ENCODE results near the gene MLST8. TPM values are rescaled to one million over a fixed set of nuclear protein-coding genes. Genes with fewer than 3 reads are reported as not detected.
"Not testable (repeated sequence)": the region's sequence is repeated elsewhere in the genome, so short reads cannot be mapped to it uniquely, and the experiment has no call there.

Gene MLST8
- total RNA-seq, 2 donors from 2014 or later, result 33.4 to 48.8 TPM

- no peak for ATAC-seq (replicated peaks)
- Mint-ChIP-seq H3K27ac (no peak overlapping the region), H3K9me3 (no peaks in the 10 kb centered on the region), H3K27me3 (peaks cover 4% of the 10 kb centered on the region), H3K4me3 (no peak overlapping the region), H3K36me3 (ENCODE audit: low read depth) (no peaks in the 10 kb centered on the region), H3K4me1 (no peaks in the 10 kb centered on the region)
Observed at GRCh38 chr16:2190659-2191445, 14.4 kb upstream of the MLST8 start.

GRCh38 chr16:2191446-2191706, 13.9 kb upstream of the MLST8 start:
- ATAC-seq (replicated peaks), result no peak

GRCh38 chr16:2194166-2194834, 11.0 kb upstream of the MLST8 start:
- Mint-ChIP-seq H3K27ac (no peak overlapping the region), H3K9me3 (no peaks in the 10 kb centered on the region), H3K4me3 (peak overlapping the region; percentile 56), H3K4me1 (no peaks in the 10 kb centered on the region), H3K27me3 (peaks cover 15% of the 10 kb centered on the region), H3K36me3 (ENCODE audit: low read depth) (no peaks in the 10 kb centered on the region)
- ATAC-seq (replicated peaks), result no peak

More at GRCh38 chr16:2191446-2191706, 13.9 kb upstream of the MLST8 start:
- Mint-ChIP-seq H3K4me3 (no peak overlapping the region), H3K9me3 (no peaks in the 10 kb centered on the region), H3K27ac (no peak overlapping the region), H3K36me3 (ENCODE audit: low read depth) (no peaks in the 10 kb centered on the region), H3K4me1 (no peaks in the 10 kb centered on the region), H3K27me3 (peaks cover 4% of the 10 kb centered on the region)

- Mint-ChIP-seq H3K36me3 (ENCODE audit: low read depth) (no peaks in the 10 kb centered on the region), H3K4me1 (no peaks in the 10 kb centered on the region), H3K27ac (no peak overlapping the region), H3K9me3 (no peaks in the 10 kb centered on the region), H3K27me3 (peaks cover 15% of the 10 kb centered on the region), H3K4me3 (peak overlapping the region; percentile 56)
- ATAC-seq (replicated peaks), result peak; percentile 83
Observed at GRCh38 chr16:2194852-2195321, 10.4 kb upstream of the MLST8 start.

- Mint-ChIP-seq H3K9me3 (no peaks in the 10 kb centered on the region), H3K4me1 (no peaks in the 10 kb centered on the region), H3K27me3 (peaks cover 15% of the 10 kb centered on the region), H3K27ac (no peak overlapping the region), H3K4me3 (peak overlapping the region; percentile 56), H3K36me3 (ENCODE audit: low read depth) (no peaks in the 10 kb centered on the region)
- peak; percentile 49 for ATAC-seq (replicated peaks)
Observed at GRCh38 chr16:2195322-2196161, 9.7 kb upstream of the MLST8 start.

- Mint-ChIP-seq H3K36me3 (ENCODE audit: low read depth) (no peaks in the 10 kb centered on the region), H3K27ac (no peak within 1 kb of the TSS), H3K4me1 (no peaks in the 10 kb centered on the region), H3K9me3 (no peaks in the 10 kb centered on the region), H3K4me3 (peak within 1 kb of the TSS; percentile 56), H3K27me3 (peaks cover 15% of the 10 kb centered on the region)
- peak; percentile 36 for ATAC-seq (replicated peaks)
Observed at GRCh38 chr16:2196162-2196980, 8.9 kb upstream of the MLST8 start, which contains the start of gene CASKIN1. Gene CASKIN1 (minus strand): TSS chr16:2196605. CDS start chr16:2196432, 173 bp downstream.

GRCh38 chr16:2196981-2197511, 8.2 kb upstream of the MLST8 start:
- Mint-ChIP-seq H3K4me3 (peak overlapping the region; percentile 47), H3K4me1 (no peaks in the 10 kb centered on the region), H3K27ac (no peak overlapping the region), H3K27me3 (peaks cover 15% of the 10 kb centered on the region), H3K9me3 (no peaks in the 10 kb centered on the region), H3K36me3 (ENCODE audit: low read depth) (no peaks in the 10 kb centered on the region)
- no peak for ATAC-seq (replicated peaks)

- Mint-ChIP-seq H3K27ac (no peak overlapping the region), H3K36me3 (ENCODE audit: low read depth) (no peaks in the 10 kb centered on the region), H3K4me3 (peak overlapping the region; percentile 47), H3K4me1 (no peaks in the 10 kb centered on the region), H3K9me3 (no peaks in the 10 kb centered on the region), H3K27me3 (peaks cover 15% of the 10 kb centered on the region)
- ATAC-seq (replicated peaks), result no peak
Observed at GRCh38 chr16:2197765-2198164, 7.5 kb upstream of the MLST8 start.

GRCh38 chr16:2198283-2198682, 7.0 kb upstream of the MLST8 start:
- Mint-ChIP-seq H3K36me3 (ENCODE audit: low read depth) (no peaks in the 10 kb centered on the region), H3K27ac (no peak overlapping the region), H3K4me3 (peak overlapping the region; percentile 47), H3K27me3 (peaks cover 15% of the 10 kb centered on the region), H3K9me3 (no peaks in the 10 kb centered on the region), H3K4me1 (no peaks in the 10 kb centered on the region)
- ATAC-seq (replicated peaks), result no peak

GRCh38 chr16:2199095-2199494, 6.2 kb upstream of the MLST8 start:
- no peak overlapping the region for H3K27ac Mint-ChIP-seq
- ATAC-seq (replicated peaks), result no peak
- H3K27me3 Mint-ChIP-seq, result peaks cover 15% of the 10 kb centered on the region

GRCh38 chr16:2199621-2200139, 5.6 kb upstream of the MLST8 start:
- Mint-ChIP-seq H3K4me3 (no peak overlapping the region), H3K27me3 (peaks cover 15% of the 10 kb centered on the region), H3K9me3 (no peaks in the 10 kb centered on the region), H3K27ac (no peak overlapping the region), H3K4me1 (peaks cover 4% of the 10 kb centered on the region), H3K36me3 (ENCODE audit: low read depth) (no peaks in the 10 kb centered on the region)
- no peak for ATAC-seq (replicated peaks)

More at GRCh38 chr16:2199095-2199494, 6.2 kb upstream of the MLST8 start:
- H3K4me1 Mint-ChIP-seq, result no peaks in the 10 kb centered on the region
- no peaks in the 10 kb centered on the region for H3K9me3 Mint-ChIP-seq
- no peaks in the 10 kb centered on the region for H3K36me3 Mint-ChIP-seq (ENCODE audit: low read depth)
- no peak overlapping the region for H3K4me3 Mint-ChIP-seq

- no peak for ATAC-seq (replicated peaks)
Observed at GRCh38 chr16:2200313-2200712, 4.9 kb upstream of the MLST8 start.

GRCh38 chr16:2203119-2203688, 2.0 kb upstream of the MLST8 start:
- not testable (repeated sequence) for H3K27me3 Mint-ChIP-seq; ATAC-seq (replicated peaks); H3K9me3 Mint-ChIP-seq; H3K27ac Mint-ChIP-seq
- H3K36me3 Mint-ChIP-seq (ENCODE audit: low read depth), result peaks cover 20% of the 10 kb centered on the region
- peaks cover 11% of the 10 kb centered on the region for H3K4me1 Mint-ChIP-seq
- peak overlapping the region; percentile 80 for H3K4me3 Mint-ChIP-seq

More at GRCh38 chr16:2200313-2200712, 4.9 kb upstream of the MLST8 start:
- Mint-ChIP-seq H3K9me3 (no peaks in the 10 kb centered on the region), H3K4me1 (peaks cover 6% of the 10 kb centered on the region), H3K27me3 (peaks cover 11% of the 10 kb centered on the region), H3K27ac (no peak overlapping the region), H3K36me3 (ENCODE audit: low read depth) (no peaks in the 10 kb centered on the region), H3K4me3 (no peak overlapping the region)

Data from activated T-helper 17 cell treated with anti-CD3 and anti-CD28 coated beads, Interleukin-2, amount 50 U/mL, for 72 hours (primary cell).